Measurements from ENCODE around the gene SLC30A2. TPM values are rescaled to one million over a fixed set of nuclear protein-coding genes. Genes with fewer than 3 reads are reported as not detected.
A peak's percentile ranks its signal among the peaks of the same experiment; 100 is the strongest.

SLC30A2 gene
- total and polyA plus RNA-seq, 10 of the 15 experiments (the other 5 are each of a cell fraction or from before 2014, with no cell fraction given): 0.13 TPM; not detected in 9

- TF ChIP-seq SMC3 (IDR thresholded peaks at IDR 0.05; ENCODE audit: borderline replicate concordance, low read length) (peak; percentile 46; the same call in 1 of the 2 replicates), EZH2 (IDR thresholded peaks at IDR 0.05; ENCODE audit: borderline replicate concordance, control insufficient read depth, low read depth, low read length) (no peak), RELA (IDR thresholded peaks at IDR 0.05; ENCODE audit: borderline replicate concordance, partially characterized antibody) (no peak), BHLHE40 (IDR thresholded peaks at IDR 0.05; ENCODE audit: borderline replicate concordance in 1 of 2, low read depth in 2 of 2, low read length in 1 of 2) (0 out of 4 replicates have a peak, but pooled peaks of 1 of the 2 experiments have one; percentile 40), SRF (IDR thresholded peaks at IDR 0.05; ENCODE audit: low read depth in 2 of 2, low read length in 2 of 2) (0 out of 4 replicates have a peak, but pooled peaks of 1 of the 2 experiments have one; percentile 9), SMARCA5 (IDR thresholded peaks at IDR 0.05) (peak; percentile 45; the same call in 1 of the 2 replicates)
Measured at GRCh38 chr1:26035959-26036755, 9.8 kb downstream of the SLC30A2 start (continued).

GRCh38 chr1:26035203-26035958 is 10.5 kb downstream of the SLC30A2 start:
- FAIRE-seq: peak; percentile 83
- no peak overlapping the region for H3K27ac ChIP-seq (ENCODE audit: control insufficient read depth, insufficient read depth)
- 4% methylated on average over 56 of the region's 60 CpGs for WGBS (ENCODE audit: insufficient coverage, insufficient replicate concordance, low lambda C conversion rate, missing lambda C conversion rate)
- H3K27me3 ChIP-seq (replicated peaks in 1 of 2; ENCODE audit: control insufficient read depth in 2 of 2, insufficient read depth in 2 of 2, low read length in 1 of 2): peaks cover 0 to 2% of the 10 kb centered on the region in 2 experiments
- peak overlapping the region; percentile 56; the same call in 1 of the 2 replicates for H3K9ac ChIP-seq (ENCODE audit: control insufficient read depth, insufficient read depth, low read length)
- intact Hi-C loops (cut with micrococcal nuclease; ENCODE audit: unreplicated experiment): loop anchor here (5.0 kb wide), 2 partner anchors 72 to 112 kb away; no protein-coding TSS in a partner anchor
- SMC1A ChIA-PET (ENCODE audit: uncharacterized antibody, unreplicated experiment): interaction anchor here (0.8 to 2.2 kb wide), 2 partner anchors 110 kb away, joined by 6 to 8 read pairs; no protein-coding TSS in a partner anchor
- no TSS peak for BruUV-seq (replicated peaks)
- peak overlapping the region; percentile 100 for H3K4me2 ChIP-seq (ENCODE audit: control insufficient read depth, insufficient read depth)
- CTCF ChIA-PET: interaction anchor here (0.6 to 4.2 kb wide), 13 partner anchors 8 to 198 kb away, joined by 3 to 35 read pairs (median 4); partner anchors contain the start of genes EXTL1 and ZNF593
- peak overlapping the region; percentile 86 for H3K4me3 ChIP-seq
- in situ Hi-C loops (cut with MboI): no loop called here
- POLR2A ChIA-PET: no interaction called here
- peak overlapping the region; percentile 88 for H2AFZ ChIP-seq (ENCODE audit: control insufficient read depth, low read depth, low read length)
- H3K4me1 ChIP-seq (ENCODE audit: control insufficient read depth, insufficient read depth, low read length): peaks cover 10% of the 10 kb centered on the region; the same call in 1 of the 2 replicates
- H3K79me2 ChIP-seq (ENCODE audit: control insufficient read depth, insufficient read depth, low read length): no peaks in the 10 kb centered on the region
- peak; percentile 97 for ATAC-seq
- H3K36me3 ChIP-seq (ENCODE audit: control insufficient read depth in 2 of 2, insufficient read depth in 2 of 2, low read length in 1 of 2): no peaks in the 10 kb centered on the region
- 0 out of 3 replicates have a peak, but pooled peaks cover 2% of the 10 kb centered on the region for H3K9me3 ChIP-seq (replicated peaks; ENCODE audit: control insufficient read depth, insufficient read depth, low read length)
- peak; percentile 35 for DNase-seq (ENCODE audit: low read depth, low spot score)
- RAD21 ChIA-PET (ENCODE audit: unreplicated experiment): interaction anchor here (1.2 to 1.8 kb wide), 4 partner anchors 109 to 382 kb away, joined by 3 to 11 read pairs (median 5); no protein-coding TSS in a partner anchor
- H4K20me1 ChIP-seq (ENCODE audit: control insufficient read depth, insufficient read depth): no peaks in the 10 kb centered on the region
- TF ChIP-seq ATF3 (IDR thresholded peaks at IDR 0.05; ENCODE audit: borderline replicate concordance, extremely low read depth, low read depth, low read length) (no peak), SKIL (IDR thresholded peaks at IDR 0.05; ENCODE audit: low read depth, poor library complexity, severe bottlenecking) (no peak), SUPT20H (IDR thresholded peaks at IDR 0.05; ENCODE audit: borderline replicate concordance, control insufficient read depth, low read depth, low read length) (no peak), GATAD2B (conservative IDR thresholded peaks at IDR 0.05; ENCODE audit: low read depth) (peak; percentile 33; the same call in 1 of the 2 replicates), IKZF1 (conservative IDR thresholded peaks at IDR 0.05) (no peak), MEF2B (IDR thresholded peaks at IDR 0.05; ENCODE audit: partially characterized antibody, poor library complexity, severe bottlenecking) (peak; percentile 66), EED (IDR thresholded peaks at IDR 0.05; ENCODE audit: low read depth) (no peak), ZBED1 (IDR thresholded peaks at IDR 0.05; ENCODE audit: borderline replicate concordance) (no peak), CREB1 (IDR thresholded peaks at IDR 0.05; ENCODE audit: low read depth) (peak; percentile 57; the same call in 1 of the 2 replicates), NFIC (IDR thresholded peaks at IDR 0.05; ENCODE audit: low read depth, low read length) (no peak), RFX5 (IDR thresholded peaks at IDR 0.05; ENCODE audit: low read depth, low read length) (peak; percentile 65; the same call in 1 of the 2 replicates), BHLHE40 (IDR thresholded peaks at IDR 0.05; ENCODE audit: borderline replicate concordance in 1 of 2, low read depth in 2 of 2, low read length in 1 of 2) (no peak)
